GM18508 (cell line): ENCODE data around the gene SLC6A3.

ENCODE experiments used
- ATAC-seq: cut with Tn5 transposase; IDR thresholded peaks from one replicate; pipeline ENCODE4 v1.9.1; 2021; ENCODE audit warnings: moderate number of reproducible peaks; ENCODE audit not compliant: insufficient read depth, unreplicated experiment

The SLC6A3 gene

DNA sequence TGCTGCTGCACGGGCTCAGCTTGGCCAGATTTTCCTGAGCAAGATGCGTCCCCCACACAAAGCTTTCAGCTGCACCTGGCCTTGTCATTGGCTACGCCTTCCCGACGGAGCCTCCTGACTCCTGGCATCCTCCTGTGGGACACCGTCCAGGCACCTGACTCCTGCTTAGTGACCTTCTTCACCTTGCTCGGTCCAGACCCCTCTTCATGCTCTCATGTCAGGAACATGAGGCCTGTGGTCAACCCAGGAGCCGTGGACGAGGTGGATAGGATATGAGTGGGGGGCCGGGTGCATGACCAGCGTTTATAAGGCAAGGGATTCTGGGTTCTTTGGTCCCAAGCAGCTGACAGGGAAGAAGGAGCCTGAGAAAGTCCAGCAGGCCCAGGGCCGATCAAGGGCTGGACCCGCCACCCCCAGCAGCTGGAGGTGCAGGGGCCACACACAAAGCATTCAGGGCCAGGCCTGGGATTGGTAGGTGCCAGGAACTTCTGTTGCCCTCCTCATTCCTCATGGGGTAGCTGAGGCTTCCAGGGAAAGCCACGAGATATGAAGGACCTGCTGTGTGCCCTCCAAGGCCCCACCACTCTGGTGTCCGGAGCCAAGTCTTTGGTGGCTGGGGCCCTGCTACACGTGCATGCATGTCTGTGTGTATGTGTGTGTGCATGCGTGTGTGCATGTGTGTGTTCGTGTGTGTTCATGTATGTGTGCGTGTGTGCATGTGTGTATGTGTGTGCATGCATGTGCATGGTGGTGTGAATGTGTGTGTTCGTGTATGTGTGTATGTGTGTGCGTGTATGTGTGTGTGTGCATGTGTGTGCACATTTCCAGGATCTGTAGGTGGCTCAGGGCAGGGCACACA, 34.9 kb downstream of the SLC6A3 start:
- ATAC-seq, result no peak

DNA sequence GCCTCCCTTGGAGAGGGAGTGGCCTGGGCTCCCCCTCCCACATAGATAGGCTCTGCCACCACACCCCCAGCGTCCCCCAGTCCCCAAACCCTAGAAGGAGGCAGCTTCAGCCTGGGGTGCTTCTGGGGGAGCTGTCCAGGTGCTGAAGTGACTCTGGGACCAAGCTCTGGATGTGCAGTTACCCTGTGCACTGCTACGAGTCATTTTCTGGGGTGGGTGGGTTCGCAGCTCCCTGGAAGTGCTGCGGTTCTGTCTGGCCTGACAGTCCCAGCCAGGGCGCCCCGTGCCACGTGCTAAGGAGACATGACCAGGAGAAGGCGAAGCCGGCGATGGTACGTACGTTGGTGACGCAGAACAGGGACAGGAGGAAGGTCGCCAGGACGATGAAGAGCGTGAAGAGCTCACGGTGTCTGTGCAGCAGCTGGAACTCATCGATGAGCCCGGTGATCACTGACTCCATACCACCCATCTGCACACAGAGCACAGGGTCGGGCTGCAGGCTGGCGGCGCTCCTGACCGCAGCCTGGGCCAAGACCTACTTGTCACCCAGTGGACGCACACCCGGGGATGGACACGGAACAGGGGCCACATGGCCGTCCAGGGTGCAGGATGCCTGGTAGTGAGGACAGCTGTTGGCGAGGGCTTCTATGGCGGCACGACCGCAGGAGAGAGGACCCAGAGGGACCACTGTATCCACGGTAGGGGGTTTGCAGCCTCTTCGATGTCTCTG, 35.7 kb downstream of the SLC6A3 start:
- no peak for ATAC-seq

DNA sequence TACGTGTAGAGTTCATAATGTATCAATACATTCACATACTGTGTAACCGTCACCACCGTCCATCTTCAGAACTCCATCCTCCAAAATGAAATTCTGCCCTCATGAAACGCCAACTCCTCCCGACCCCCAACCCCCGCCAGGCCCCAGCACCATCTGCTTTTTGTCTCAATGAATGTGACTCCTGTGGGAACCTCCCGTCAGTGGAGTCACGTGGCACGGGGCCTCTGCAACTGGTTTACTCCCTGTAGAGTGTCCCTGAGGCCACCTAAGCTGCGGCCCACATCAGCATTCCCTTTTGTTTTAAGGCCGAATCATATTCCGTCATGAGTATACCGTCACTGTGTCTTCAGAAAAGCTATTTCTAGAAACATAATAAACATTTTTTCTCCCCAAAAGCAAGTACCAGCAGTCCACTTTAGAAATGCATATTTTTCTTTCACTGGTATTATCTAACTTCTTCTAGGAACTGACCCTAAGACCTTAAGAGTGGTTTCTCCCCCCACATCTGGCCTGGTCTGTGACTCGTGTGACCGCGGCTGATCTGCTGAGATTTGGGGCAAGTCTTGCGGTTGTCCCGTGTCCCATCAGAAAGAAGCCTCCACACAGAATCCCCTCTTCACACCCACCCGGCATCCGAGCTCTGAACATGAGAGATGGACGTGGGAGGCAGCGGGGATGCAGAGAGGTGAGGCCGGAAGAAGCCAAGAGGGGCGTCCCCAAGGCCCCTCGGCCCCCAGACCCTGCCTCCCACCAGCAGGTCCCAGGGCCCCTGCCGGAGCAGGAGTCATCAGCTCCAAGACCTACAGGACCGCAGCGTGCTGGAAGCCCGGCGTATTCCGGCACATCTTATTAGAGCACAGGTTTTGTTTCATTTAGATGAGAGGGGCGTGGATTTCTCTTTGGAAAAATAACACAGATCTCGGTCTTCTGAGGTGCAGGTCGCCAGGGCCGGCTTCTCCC, 38.3 kb downstream of the SLC6A3 start:
- no peak for ATAC-seq

DNA sequence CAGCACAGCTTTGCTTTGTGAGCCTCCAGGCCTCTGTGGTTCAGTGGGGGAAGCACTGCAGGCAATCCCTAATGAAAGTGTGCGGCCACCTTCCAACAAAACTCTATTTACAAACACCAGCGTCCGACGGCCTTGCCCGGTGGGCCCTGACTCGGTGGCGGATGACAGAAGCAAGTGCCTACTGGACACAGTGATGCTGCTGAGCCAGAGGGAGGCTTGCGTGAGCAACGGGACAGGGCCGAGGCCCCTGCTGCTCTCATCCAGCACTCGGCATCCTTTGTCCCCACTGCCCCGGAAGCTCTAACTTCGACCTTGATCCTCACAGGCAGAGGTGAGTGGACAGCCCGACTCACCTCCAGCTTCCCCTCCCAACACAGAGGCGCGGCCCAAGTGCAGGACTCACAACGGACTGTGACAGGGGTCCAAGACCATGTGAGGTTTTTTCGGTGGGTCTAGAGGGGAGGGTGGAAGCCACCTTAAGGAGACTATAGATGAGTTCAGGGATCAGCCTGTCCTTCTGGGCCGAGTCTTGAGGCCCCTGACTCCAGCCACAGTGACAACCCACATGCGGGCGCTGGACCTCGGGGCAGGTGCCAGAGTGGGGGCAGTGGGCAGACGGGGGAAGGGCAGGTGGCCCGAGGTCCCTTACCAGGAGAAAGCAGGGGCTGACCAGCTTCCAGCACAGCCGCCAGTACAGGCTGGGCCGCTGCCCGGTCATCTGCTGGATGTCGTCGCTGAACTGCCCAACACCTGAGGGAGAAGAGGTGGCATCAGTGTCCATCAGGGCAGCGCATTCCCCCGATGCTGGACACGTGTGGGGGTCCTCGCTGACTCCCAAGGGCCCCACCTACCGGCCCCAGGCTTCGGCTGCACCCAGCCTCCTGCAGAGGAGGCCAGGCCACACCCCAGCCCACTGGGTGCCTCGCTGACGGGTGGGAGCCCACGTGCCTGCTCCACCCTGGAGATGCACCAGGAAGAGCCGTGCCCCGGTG, 39.4 kb downstream of the SLC6A3 start:
- no peak for ATAC-seq

DNA sequence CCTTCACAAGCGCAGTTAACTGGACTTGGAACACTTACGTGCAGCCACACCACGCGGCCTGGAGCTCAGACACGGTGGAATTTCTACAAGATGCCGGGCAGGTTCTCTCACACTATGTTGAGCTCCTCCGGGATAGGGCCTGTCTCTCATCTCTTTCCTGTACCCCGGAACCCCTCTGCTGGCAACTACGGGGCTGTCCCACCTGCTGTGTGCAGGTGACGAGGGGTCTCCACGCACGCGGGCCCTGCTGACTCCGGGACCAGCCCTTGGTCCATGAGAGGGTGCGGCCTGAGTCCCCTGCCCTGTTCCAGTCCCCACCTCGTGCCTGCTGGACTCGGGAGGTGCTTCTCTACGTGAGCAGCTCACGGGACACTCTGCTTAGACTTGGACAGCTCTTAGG, 40.1 kb downstream of the SLC6A3 start:
- no peak for ATAC-seq

DNA sequence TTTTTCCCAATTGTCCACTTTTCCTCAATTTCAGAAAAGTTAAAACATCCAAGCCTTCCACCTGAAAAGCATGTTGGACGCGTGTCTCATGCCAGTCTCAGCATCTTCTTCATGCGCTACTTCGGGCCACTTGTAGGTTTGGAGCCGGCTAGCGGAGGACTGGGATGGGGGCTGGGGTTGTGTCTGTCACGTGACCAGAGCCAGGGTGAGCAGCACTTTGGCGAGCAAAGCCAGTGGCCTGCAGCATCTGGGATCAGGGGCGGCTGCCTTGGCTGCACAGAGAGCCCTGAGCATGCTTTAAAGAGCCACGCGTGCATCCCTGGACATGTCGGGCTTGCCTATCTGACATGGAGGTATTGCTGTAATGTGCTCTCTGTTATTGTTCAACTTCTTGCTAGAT, 41.2 kb downstream of the SLC6A3 start:
- ATAC-seq, result no peak

DNA sequence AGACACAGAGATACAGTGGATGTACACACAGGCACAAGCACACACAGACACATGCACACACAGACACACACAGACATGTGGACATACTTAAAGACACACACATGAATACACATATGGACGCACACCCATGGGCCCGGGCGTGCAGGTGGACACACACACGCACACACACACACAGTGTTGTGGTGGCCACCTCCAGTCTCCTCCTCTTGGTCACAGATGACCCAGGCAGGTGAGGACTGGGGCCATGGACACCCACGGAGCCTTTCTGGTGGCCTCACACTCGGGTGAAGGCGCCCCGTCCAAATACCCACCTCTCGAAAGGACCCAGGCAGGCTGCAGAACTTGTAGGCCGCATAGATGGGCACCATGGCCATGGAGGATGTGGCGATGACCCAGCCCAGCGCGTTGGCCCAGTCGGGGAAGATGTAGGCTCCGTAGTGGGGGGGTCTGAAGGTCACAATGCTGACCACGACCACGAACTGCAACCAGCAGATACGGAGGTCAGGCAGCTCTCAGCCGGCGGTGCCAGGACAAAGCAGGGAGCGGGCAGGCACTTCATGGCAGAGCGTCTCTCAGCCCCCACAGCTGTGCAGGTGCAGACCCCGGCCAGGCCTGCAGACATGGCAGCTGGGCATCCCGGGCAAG, 42.5 kb downstream of the SLC6A3 start:
- ATAC-seq, result no peak

DNA sequence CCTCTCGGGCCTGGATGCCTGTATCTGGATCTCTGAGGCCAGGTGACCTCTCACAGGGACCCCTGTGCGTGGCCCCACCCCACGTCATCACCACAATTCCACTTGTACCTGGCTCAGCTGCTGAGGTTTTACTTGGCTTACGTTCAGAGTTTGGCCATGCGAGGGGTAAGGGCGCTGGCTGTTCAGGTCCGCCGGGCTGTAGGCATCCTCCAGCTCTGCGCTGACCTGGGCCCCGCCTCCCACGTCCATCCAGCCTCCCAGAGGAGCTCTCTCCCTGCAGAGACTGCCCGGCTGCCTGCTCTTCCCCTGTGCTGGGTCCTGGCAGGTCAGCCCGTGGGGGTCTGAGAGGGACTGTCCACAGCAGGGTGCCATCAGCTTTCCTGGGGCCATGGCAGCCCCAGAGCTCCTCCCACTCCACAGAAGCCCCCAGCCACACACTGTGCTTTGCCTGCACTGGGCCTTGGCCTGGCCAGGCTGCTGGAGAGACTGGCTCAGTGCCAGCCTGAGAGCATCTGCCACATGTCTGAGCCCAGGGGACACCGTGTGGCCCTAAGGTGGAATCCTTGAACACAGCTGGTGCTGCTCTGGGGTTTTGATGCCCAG, 43.6 kb downstream of the SLC6A3 start:
- ATAC-seq, result no peak

DNA sequence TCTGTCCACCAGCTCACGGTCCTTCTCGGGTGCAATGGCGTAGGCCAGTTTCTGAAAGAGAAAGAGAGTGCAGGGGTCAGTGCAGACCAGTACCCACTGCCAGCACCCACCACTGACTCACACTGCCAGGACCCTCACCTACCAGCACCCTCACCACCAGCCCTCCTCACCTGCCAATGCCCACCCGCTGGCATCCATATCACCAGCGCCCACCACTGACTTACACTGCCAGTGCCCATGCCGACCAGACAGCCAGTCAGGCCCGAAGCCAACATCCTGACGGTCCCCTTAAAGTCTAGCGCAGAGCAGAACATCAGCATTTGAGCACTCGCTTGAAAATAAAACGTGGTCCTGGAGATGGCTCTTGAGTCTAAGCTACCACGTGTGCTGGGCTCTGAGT, 44.3 kb downstream of the SLC6A3 start:
- no peak for ATAC-seq

DNA sequence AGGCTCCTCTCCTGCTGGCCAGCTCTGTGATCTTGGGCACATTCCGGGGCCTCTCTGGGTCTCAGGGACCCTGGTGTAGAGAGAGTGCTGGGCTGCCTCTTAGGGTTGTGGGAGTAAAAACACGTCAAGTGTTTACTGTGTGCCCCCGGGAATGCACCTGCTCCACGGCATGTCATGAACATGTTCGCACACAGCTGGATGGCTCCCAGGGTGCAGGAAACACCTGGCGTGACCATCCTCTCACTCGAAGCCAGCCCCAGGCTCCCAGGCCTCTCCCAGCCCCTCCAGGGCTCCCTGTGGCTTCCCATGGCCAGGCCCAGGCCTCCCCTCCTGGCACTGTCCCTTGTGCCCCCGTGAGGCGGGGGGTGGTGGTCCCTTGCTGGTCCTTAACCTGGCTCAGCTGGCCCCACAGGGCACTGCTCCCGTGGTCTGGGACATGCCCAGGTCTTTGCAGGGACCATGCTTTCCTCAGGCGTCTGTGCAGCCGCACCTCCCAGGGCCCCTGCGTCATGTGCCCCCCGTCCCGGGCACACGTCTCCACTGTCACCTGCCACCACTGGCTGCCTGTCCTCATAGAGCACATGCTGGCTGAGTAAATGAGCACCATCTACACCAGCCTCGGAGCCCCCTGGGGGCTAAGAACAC, 44.9 kb downstream of the SLC6A3 start:
- ATAC-seq, result no peak

DNA sequence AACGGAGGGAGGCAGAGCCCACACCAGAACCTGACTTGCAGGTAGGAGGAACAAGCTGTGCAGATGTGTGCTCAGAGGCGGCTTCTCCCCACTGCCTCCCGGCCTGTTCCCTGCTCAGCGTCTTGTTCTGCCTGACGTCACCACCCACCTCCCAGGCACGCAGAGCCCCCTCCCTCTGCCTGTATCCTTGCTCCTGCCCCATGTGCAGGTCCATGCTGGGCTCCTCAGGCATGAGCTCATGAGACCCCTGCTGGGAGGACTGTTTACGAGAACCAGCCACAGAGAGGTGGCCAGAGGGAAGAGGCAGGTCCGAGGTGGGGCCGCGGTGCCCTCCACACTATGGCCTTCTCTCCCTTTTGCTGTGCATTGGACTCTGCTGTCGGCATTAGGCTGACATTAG, 45.5 kb downstream of the SLC6A3 start:
- ATAC-seq, result no peak

DNA sequence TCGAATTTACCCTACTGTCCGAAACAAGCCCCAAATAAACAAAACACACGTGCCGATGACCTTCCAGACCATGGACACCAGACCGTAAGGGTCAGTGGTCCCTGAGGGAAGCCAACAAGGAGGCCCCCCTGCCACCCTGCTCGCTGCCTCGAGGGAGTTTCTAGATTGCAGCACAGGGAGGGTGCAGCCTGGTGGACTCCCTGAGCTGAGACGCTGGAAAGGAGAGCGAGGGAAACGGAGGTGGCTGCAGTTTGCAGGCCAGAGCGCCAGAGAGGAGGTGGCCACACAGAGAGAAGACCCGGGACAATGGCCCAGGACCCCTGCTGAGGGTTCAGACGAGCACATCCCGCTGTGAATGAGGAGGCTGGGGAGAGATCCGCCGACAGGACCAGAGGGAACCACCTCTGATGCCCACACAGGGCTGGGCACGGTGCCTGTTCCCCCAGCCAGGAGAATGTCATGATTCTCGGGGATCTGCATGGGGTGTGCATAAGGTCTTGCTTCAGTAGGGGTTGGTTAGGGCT, 48.9 kb downstream of the SLC6A3 start:
- ATAC-seq, result no peak

DNA sequence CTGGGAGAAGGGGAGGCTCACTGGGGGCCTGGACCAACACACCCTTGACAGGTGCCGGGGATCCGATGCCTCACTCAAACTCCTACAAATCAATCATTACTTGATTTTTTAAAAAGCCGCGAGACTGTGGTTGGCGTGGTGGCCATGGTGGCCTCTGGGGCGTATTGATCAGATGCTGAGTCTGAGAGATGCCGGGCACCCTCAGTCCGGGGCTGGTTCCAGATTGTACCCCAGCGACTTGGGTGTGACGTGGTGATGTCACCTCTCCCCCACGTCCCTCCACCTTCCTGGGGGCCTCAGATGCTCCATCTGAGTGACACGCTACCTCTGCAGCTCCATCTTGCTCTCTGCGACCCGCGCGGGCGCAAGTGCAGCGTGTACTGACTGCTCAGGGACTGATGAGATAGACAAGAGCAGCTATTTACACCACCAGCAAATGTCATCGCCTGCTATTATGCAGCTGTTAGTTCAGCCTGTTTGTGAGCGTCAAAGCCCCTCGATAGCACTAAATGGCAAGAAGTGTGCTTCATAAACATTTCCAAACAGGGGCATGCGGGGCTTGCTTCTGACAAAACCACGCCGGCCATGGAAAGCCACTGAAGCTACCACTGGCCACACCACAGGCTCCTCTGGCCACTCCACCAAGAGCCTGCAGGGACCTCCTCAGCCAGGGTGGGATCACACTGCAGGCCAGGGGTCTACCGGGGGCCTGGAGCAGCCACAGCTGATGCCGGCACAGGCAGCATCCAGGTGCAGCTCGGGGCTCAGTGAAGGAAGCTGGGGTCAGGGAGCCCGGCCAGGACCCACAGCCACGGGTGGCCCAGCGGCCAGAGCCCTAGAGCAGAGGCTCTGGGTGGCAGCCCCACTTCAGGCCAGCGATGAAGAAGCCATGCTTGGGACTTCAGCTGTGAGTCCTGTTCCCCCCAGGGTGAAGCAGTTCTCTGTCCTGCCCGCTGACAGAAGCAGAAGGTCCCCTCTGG, 50.1 kb downstream of the SLC6A3 start:
- ATAC-seq, result no peak

DNA sequence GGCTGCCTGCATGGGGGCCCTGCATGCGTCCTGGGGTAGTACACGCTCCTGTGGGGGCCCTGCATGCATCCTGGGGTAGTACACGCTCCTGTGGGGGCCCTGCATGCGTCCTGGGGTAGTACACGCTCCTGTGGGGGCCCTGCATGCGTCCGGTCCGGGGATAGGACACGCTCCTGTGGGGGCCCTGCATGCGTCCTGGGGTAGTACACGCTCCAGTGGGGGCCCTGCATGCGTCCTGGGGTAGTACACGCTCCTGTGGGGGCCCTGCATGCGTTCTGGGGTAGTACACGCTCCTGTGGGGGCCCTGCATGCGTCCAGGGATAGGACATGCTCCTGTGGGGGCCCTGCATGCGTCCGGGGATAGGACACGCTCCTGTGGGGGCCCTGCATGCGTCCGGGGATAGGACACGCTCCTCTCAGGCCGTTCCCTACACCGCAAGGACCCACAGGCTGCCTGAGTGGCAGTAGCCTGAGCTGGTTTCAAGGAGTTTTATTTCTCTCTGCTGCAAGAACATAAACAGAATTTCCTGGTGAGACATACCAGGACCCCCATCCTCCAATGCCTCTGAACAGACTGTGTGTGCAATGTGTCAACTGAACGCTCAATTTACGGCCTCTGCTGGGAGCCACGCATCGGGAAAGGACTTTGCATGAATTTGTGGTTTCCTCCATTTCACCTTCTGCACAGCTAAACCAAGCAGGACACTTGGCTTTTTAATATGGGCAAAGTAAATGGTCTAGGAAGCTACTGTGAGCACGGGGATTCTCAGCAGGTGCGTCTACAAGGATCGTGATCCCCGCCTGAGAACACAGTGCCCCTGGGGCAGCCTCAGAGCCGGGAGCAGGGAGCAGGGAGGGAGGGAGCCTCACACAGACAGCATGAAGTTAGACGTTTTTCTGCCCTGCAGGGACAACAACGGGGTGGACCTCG, 51.4 kb downstream of the SLC6A3 start:
- ATAC-seq, result no peak

DNA sequence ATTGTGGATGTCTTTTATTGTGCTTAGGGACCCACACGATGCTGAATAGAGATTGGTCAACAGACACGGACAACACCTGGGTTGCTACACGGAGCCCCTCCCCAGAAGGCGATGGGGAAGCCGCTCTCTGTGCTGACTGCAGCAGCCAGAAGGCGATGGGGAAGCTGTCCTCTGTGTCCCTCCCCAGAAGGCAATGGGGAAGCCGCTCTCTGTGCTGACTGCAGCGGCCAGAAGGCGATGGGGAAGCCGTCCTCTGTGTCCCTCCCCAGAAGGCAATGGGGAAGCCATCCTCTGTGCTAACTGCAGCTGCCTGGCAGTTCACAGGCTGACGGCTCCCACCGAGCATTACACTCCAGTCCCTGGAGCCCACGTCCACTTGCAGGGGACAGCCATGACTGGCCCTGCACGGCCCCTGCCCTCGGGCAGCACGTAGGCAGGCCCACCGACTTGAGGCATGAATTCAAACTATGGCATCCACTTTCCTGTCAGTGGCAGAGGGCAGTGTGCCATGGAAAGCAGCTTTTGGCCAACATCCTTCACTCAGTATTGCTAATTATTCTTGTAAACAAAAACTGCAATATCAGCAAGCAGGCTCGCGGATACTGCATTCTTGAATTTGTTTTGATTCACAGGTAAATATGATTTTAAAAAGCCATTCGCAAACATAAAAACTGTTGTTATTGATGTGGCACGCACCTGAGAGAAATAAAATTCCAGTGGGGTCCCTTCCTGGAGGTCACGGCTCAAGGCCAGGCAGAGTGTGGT, 52.3 kb downstream of the SLC6A3 start:
- ATAC-seq, result no peak
